HepG2 (cell line): ENCODE measurements around the gene NT5C2. TPM values are rescaled to one million over a fixed set of nuclear protein-coding genes. Genes with fewer than 3 reads are reported as not detected.
A peak's percentile ranks its signal among the peaks of the same experiment; 100 is the strongest.

Experiments used
- KMT2A ChIP-seq: sonication (generic); formaldehyde crosslinking; IDR thresholded peaks from 2 replicates; pipeline ENCODE4 v1.4.0; 2020; ENCODE audit warnings: missing genetic modification reagents
- SP5 ChIP-seq: IDR thresholded peaks from 2 replicates; pipeline ENCODE4 v1.6.1; 2016; ENCODE audit warnings: low read depth, borderline replicate concordance
- ZNF557 ChIP-seq: sonication (generic); formaldehyde crosslinking; IDR thresholded peaks from 2 replicates; pipeline ENCODE4 v1.4.0; 2020; ENCODE audit warnings: missing genetic modification reagents
- polyA plus RNA-seq, 8 experiments: library from polyadenylated mRNA; depleted of rRNA in 3 of 8; stranded (reverse) in 7 of 8; unstranded in 1 of 8; fragments of >200 nt; fragmentation: Illumina TruSeq in 4 of 8; extraction: Trizol in 4 of 8; gene quantifications; 2 replicates each; pipeline versions ENCODE4 v1.2.1 to v1.2.3, GENCODE V29; 2011 to 2016; ENCODE audit warnings: low read depth in 4 of 8, missing spikeins in 1 of 8, mixed read lengths in 1 of 8; ENCODE audit not compliant: insufficient read depth in 1 of 8
- total RNA-seq, 5 experiments: library from RNA; depleted of rRNA; stranded (reverse); fragments of >200 nt; fragmentation: Illumina TruSeq; extraction: Trizol; gene quantifications; 2 replicates each; pipeline ENCODE4 v1.2.3, GENCODE V29; 2016; ENCODE audit warnings: low read depth in 1 of 5
- TF ChIP-seq, protein P1 (sequence below): fragments of 450-650 bp; IDR thresholded peaks from 2 replicates; pipeline ENCODE4 v1.6.1; 2017; ENCODE audit warnings: mild to moderate bottlenecking
- TF ChIP-seq, protein P2 (sequence below): sonication (generic); formaldehyde crosslinking; IDR thresholded peaks from 2 replicates; pipeline ENCODE4 v1.4.0; 2020; ENCODE audit warnings: missing genetic modification reagents
- TF ChIP-seq, protein P3 (sequence below): IDR thresholded peaks from 2 replicates; pipeline ENCODE4 v1.6.1; 2018; ENCODE audit warnings: missing genetic modification reagents, mild to moderate bottlenecking, missing compliant biosample characterization

The NT5C2 gene
- total and polyA plus RNA-seq, 2 of the 13 experiments (the other 11 are each of a cell fraction or from before 2014, with no cell fraction given): 40.6 to 55.2 TPM

DNA sequence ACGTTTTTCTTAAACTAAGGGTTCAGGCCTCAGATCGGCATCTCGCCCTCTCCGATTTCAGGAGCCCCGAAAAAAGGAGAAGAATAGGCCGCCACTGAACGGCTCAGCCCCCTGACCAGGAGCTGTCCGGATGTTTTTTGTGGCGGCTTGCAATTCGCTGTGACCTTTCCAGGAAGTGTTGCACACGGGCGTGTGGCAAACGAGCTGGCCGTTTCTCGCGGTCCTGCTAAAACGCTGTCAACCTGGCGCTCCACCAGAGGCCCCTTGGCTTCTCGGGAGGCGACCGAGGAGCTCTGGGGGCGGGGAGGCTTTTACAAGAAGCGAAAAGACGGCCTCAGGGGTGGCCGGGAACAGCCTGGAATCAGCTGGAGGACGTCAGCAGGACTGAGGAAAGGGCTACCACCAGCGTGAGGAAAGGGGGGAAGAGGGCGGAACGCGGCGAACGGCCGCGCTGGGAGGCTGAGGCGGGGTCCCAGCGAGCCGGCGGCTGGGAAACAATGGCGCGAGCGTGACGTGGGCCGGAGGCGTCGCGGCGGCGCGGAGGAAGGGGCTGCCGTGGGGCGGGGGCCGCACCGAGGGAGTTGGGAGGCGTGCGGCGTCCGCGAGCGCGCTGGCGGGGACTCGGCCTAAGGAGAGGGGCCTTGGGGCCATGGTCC is 493 bp downstream of the NT5C2 start (continued):
- TF ChIP-seq, protein P1, sequence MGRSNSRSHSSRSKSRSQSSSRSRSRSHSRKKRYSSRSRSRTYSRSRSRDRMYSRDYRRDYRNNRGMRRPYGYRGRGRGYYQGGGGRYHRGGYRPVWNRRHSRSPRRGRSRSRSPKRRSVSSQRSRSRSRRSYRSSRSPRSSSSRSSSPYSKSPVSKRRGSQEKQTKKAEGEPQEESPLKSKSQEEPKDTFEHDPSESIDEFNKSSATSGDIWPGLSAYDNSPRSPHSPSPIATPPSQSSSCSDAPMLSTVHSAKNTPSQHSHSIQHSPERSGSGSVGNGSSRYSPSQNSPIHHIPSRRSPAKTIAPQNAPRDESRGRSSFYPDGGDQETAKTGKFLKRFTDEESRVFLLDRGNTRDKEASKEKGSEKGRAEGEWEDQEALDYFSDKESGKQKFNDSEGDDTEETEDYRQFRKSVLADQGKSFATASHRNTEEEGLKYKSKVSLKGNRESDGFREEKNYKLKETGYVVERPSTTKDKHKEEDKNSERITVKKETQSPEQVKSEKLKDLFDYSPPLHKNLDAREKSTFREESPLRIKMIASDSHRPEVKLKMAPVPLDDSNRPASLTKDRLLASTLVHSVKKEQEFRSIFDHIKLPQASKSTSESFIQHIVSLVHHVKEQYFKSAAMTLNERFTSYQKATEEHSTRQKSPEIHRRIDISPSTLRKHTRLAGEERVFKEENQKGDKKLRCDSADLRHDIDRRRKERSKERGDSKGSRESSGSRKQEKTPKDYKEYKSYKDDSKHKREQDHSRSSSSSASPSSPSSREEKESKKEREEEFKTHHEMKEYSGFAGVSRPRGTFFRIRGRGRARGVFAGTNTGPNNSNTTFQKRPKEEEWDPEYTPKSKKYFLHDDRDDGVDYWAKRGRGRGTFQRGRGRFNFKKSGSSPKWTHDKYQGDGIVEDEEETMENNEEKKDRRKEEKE: no peak
- TF ChIP-seq ZNF557: 0 out of 2 replicates have a peak, but pooled peaks have one; percentile 56
- TF ChIP-seq, protein P2, sequence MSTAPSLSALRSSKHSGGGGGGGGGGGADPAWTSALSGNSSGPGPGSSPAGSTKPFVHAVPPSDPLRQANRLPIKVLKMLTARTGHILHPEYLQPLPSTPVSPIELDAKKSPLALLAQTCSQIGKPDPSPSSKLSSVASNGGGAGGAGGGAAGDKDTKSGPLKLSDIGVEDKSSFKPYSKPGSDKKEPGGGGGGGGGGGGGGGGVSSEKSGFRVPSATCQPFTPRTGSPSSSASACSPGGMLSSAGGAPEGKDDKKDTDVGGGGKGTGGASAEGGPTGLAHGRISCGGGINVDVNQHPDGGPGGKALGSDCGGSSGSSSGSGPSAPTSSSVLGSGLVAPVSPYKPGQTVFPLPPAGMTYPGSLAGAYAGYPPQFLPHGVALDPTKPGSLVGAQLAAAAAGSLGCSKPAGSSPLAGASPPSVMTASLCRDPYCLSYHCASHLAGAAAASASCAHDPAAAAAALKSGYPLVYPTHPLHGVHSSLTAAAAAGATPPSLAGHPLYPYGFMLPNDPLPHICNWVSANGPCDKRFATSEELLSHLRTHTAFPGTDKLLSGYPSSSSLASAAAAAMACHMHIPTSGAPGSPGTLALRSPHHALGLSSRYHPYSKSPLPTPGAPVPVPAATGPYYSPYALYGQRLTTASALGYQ (CRISPR knock-in tag): 0 out of 2 replicates have a peak, but pooled peaks have one; percentile 6
- peak; percentile 92 for TF ChIP-seq KMT2A (CRISPR knock-in tag)
- 0 out of 2 replicates have a peak, but pooled peaks have one; percentile 11 for TF ChIP-seq SP5
- TF ChIP-seq, protein P3, sequence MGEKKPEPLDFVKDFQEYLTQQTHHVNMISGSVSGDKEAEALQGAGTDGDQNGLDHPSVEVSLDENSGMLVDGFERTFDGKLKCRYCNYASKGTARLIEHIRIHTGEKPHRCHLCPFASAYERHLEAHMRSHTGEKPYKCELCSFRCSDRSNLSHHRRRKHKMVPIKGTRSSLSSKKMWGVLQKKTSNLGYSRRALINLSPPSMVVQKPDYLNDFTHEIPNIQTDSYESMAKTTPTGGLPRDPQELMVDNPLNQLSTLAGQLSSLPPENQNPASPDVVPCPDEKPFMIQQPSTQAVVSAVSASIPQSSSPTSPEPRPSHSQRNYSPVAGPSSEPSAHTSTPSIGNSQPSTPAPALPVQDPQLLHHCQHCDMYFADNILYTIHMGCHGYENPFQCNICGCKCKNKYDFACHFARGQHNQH (CRISPR knock-in tag): 0 out of 2 replicates have a peak, but pooled peaks have one; percentile 28
